ENCODE results near the gene IZUMO3.

DNA sequence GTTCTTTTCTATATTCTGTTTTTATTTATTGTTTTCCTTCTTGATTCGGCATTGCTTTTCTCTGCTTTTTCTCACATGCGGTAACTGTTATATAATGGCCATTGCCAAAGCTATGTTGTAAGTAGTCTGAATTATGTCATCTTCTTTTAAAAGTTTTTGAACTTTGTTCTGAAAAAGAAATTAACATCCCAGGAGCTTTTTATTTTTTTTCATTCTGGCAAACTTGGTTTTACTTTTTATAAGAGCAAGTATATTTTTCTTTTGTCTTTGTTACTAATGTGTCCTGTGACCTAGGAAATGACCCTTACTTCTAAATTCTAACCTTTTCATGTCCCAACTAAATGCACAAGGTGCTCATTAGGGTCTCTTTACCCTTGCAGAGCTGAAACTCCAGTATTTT is 26.7 kb upstream of the IZUMO3 start:
- TF ChIP-seq, protein P1, sequence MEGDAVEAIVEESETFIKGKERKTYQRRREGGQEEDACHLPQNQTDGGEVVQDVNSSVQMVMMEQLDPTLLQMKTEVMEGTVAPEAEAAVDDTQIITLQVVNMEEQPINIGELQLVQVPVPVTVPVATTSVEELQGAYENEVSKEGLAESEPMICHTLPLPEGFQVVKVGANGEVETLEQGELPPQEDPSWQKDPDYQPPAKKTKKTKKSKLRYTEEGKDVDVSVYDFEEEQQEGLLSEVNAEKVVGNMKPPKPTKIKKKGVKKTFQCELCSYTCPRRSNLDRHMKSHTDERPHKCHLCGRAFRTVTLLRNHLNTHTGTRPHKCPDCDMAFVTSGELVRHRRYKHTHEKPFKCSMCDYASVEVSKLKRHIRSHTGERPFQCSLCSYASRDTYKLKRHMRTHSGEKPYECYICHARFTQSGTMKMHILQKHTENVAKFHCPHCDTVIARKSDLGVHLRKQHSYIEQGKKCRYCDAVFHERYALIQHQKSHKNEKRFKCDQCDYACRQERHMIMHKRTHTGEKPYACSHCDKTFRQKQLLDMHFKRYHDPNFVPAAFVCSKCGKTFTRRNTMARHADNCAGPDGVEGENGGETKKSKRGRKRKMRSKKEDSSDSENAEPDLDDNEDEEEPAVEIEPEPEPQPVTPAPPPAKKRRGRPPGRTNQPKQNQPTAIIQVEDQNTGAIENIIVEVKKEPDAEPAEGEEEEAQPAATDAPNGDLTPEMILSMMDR (conservative IDR thresholded peaks at IDR 0.05; ENCODE audit: low read depth, low read length), result no peak
- no peak for TF ChIP-seq EZH2 (IDR thresholded peaks at IDR 0.05; ENCODE audit: borderline replicate concordance, low read depth, low read length, poor library complexity, severe bottlenecking)

Data from A673 (cell line).